GM19193 (cell line): ENCODE data around the gene BRSK2.

Experiments used
- POLR2A ChIP-seq: IDR thresholded peaks from 4 replicates; pipeline ENCODE4 v1.6.1; 2011; ENCODE audit not compliant: insufficient read depth, insufficient read length; ENCODE audit errors: extremely low read depth

BRSK2 gene

GRCh38 chr11:1369371-1370005 lies 20.2 kb upstream of the BRSK2 start:
- TF ChIP-seq POLR2A = no peak

DNA sequence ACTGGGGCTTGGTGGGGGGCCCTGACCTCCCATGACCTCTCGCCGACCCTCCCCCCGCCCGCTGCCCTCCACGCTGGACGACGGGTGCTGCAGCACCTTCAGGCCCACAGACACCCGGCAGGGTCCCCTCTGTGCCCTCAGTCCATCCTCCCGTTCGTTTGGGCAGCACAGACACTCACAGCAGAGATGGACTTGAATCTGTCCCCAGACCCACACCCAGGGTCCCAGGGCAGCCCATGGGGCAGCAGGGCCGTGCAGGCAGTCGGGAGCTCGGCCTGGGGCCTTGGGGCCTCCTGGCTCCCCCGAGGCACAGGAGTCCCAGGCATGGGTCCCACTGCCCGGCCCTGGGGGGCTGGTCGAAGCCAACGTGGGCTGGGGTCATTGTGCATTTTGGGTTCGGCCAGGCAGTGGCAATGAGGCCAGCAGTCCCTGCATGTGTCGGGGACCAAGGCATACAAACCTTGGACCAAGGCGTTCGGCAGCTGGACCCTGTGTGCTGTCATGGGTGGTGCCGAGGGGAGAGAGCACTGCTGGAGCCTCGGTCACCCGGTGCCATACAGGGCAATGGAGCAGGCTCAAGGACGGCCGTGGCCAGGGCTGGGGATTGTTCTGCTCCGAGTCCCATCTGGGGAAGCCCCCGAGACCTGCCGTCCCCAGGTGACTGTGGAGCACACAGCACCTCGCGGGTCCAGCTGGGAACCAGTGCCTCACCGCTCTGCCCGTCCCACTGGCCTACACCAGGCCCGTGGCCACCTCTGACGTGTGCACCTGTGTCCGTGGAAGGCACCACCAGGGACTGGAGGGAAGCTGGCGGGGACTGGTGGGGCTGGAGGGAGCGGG lies 19.3 kb upstream of the BRSK2 start:
- no peak for TF ChIP-seq POLR2A

DNA sequence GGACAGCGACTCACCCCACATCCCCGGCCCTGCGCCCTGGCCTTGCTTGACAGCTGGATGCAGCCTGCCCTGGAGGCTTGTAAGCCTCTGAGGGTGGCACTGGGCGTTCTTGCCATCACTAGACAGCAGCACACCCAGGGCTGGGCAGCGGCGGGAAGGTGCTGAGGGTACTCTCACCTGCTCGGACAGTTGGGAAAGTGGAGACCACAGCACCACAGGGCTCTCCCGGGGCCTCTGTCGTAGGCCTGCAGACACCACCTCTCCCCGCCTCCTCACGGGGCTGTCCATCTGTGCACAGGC lies 18.8 kb upstream of the BRSK2 start:
- TF ChIP-seq POLR2A = no peak

DNA sequence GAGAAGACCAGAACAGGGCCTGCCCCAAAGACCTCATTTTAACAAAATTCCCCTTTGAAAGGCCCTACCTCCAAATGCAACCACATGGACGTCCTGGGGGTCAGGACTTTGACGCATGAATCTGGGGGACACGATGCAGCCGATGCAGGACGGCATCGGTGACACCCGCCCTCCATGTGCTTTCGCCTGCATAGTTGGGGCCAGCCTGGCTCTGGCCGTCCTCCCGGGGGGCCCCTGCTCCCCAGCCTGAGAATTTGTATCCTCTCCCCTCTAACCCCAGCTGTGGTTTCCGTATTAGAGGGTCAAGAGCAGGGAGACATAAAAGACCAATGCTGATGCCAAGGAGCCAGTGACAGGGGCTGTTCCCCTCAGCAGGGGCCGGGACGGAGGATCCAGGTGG lies 18.4 kb upstream of the BRSK2 start:
- no peak for TF ChIP-seq POLR2A

GRCh38 chr11:1371836-1372465 lies 17.8 kb upstream of the BRSK2 start:
- TF ChIP-seq POLR2A = no peak

- no peak for TF ChIP-seq POLR2A
Observed at GRCh38 chr11:1372660-1373059, 17.1 kb upstream of the BRSK2 start.

DNA sequence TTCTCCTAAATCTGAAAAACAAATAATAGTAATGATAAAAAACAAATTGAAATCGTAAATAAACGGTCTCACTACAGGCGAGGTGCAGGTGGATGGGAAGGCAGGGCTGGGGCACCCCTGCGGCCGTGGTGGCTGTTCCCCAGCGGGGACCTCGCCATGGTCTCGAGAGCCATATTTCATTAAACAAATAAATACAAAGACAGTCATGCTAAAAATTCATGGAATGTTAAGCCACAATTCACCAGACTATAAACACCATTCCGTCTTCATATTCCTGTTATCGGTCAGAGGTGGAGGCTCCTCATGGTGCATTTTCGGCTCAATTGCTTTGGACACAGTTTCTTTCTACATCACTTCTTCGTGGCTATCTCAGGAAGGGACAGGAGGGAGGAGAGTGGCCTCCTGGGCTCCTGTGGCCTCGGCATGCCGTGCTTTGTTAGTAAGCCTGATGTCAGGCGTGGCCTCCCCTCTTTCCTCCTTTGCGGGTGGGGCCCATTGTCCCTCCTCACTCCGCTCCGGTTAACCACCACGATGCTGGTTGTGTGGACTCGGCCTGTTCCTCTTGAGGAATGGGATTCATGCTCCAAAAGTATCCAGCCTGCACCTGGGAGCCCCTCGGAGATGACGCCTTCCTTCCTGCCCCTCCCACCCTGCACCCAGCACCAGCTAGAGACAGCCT lies 16.1 kb upstream of the BRSK2 start:
- TF ChIP-seq POLR2A = no peak

DNA sequence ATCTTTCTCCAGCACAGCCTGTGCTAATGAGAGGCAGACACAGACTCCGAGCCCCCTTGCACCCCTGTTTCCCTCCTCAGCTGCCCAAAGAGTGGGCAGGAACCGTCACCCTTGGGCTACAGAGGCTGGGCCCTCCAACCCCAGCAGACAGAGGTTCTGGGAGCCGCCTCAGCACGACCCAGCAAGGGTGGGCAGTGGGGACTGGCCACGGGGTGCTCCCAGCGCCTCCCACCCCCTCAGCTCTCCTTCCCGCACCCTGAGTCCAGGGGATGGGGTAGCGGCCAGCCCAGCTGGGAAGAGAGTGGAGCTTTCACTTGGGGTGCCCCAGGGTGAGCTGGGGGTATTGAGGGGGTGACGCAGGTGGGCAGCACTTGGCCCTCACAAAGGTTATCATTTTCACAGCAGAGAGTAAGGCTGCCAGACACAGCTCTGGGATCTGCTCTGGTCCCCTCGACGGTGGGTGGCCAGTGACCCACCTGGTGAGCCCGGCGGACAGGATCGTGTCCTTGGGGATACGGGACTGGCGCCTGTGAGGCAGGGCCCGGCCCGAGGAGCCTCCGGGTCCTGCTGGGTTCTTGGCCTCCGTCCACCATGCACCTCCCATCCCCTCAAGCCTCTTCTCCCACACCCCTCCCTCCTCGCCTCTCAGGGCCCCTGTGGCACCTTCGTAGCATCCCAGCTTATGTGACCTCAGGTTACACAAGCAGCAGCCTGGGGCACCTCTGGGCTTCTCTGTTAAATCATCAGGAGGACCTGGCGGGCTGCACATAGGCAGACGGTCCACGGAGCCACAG lies 14.4 kb upstream of the BRSK2 start:
- TF ChIP-seq POLR2A = no peak

DNA sequence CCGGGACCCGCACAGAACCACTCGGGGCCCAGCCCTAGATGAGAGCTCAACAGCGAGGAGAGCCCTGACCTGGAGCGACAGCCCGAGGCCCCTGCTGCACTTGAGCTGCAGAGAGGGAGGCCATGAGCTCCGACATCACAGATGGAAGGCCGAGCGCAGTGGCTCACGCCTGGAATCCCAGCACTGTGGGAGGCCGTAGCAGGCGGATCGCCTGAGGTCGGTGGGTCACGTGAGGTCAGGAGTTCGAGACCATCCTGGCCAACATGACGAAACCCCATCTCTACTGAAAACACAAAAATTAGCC lies 13.8 kb upstream of the BRSK2 start:
- TF ChIP-seq POLR2A = no peak

DNA sequence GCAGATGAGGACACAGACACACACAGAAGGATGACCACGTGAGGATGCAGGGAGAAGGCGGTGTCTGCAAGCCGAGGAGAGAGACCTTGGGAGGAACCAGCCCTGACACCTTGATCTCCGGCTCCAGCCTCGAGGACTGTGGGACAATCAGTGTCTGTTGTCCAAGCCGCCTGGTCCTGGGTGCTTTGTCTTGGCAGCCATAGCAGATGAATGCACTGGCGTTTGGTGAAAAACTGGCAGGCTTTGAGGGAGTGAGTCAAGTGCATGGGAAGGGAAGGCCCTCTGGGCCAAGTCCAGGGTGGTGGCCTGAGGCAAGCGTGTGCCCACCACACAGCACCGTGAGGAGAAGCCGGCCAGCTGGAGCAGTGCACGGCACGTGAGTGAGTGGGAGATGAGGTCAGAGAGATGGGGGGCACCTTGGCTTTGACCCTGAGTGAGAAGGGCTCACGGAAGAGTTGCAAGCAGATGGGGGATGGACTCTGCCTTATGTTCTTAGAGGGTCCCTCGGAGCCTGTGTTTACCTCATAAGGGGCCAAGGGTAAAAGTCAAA lies 12.4 kb upstream of the BRSK2 start:
- no peak for TF ChIP-seq POLR2A

- no peak for TF ChIP-seq POLR2A
Observed at GRCh38 chr11:1381793-1382425, 7.8 kb upstream of the BRSK2 start.

GRCh38 chr11:1382429-1382828 lies 7.3 kb upstream of the BRSK2 start:
- TF ChIP-seq POLR2A = no peak

DNA sequence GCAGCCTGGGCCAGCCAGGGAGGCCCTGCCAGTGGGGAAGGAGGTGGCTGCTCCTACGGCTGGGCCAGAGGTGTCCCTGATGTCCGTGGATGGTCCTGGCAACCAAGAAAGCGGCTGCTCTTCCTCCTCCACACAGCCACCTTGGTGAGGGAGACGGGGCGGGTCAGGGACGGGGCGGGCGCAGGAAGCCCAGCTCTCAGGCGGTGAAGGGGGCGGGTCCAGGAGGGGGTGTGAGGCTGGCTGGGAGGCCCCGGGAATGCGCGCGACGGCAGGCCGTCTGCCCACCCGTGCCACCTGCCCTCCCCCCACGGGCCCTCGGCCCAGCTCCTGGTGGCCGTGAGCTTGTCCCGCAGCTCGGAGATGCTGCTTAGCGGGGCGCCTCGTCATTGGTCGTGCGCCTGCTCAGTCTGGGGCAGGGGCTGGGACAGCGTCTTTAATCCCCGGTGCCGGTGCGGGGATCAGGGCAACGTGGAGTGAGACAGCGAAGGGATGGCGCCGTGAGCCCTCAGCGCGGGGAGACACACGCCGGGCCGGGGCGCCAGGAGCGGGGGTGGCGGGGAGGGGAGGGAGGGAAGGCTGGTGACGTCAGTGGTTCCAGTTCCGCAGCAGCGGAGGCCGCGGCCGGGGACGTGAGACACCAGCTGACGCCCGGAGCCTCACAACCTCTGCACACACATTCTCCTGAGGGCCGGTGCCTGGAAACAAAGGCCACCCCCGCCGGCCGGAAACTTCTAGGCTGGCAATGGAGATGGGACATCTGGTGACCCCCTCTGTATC lies 6.7 kb upstream of the BRSK2 start:
- TF ChIP-seq POLR2A = no peak
